K562 (cell line): ENCODE data around the gene SDCCAG8. TPM values are rescaled to one million over a fixed set of nuclear protein-coding genes. Genes with fewer than 3 reads are reported as not detected.
A peak's percentile ranks its signal among the peaks of the same experiment; 100 is the strongest.

Source experiments
- FOSL1 ChIP-seq: fragments of 200-800 bp; sonication (Bioruptor generic); conservative IDR thresholded peaks from 2 replicates; pipeline ENCODE4 v1.6.1; 2016; ENCODE audit warnings: missing genetic modification characterization, missing compliant biosample characterization
- FOXJ2 ChIP-seq: fragments of 200-800 bp; sonication (Bioruptor generic); IDR thresholded peaks from 2 replicates; pipeline ENCODE4 v1.6.1; 2016; ENCODE audit warnings: missing genetic modification characterization, missing compliant biosample characterization
- GATA2 ChIP-seq: sonication (generic); formaldehyde crosslinking; IDR thresholded peaks from 2 replicates; pipeline ENCODE4 v1.4.0; 2020; ENCODE audit warnings: mild to moderate bottlenecking, missing genetic modification reagents
- KLF13 ChIP-seq: fragments of 450-650 bp; IDR thresholded peaks from 2 replicates; pipeline ENCODE4 v1.6.1; 2016; ENCODE audit warnings: missing genetic modification characterization, low read depth, mild to moderate bottlenecking, missing compliant biosample characterization, moderate library complexity, borderline replicate concordance
- MTA1 ChIP-seq: fragments of 450-650 bp; IDR thresholded peaks from 2 replicates; pipeline ENCODE4 v1.6.1; 2017; ENCODE audit warnings: borderline replicate concordance
- MXI1 ChIP-seq: IDR thresholded peaks from 2 replicates; pipeline ENCODE4 v1.6.1; 2011; ENCODE audit warnings: low read depth, mild to moderate bottlenecking, improper control_type of control experiment, low read length
- PHF20 ChIP-seq: fragments of 450-650 bp; IDR thresholded peaks from 2 replicates; pipeline ENCODE4 v1.6.1; 2018; ENCODE audit not compliant: partially characterized antibody
- PHF8 ChIP-seq: fragments of 200-600 bp; sonication (generic); IDR thresholded peaks from 2 replicates; pipeline ENCODE4 v1.6.1; 2012; ENCODE audit warnings: mixed run types, mild to moderate bottlenecking, inconsistent platforms, low read length, moderate library complexity, borderline replicate concordance
- PPARD ChIP-seq: fragments of 250-450 bp; sonication (Bioruptor Pico); IDR thresholded peaks from 2 replicates; pipeline ENCODE4 v1.8.0; 2022; ENCODE audit warnings: inconsistent platforms, mild to moderate bottlenecking, moderate library complexity
- RUNX1 ChIP-seq: sonication (generic); IDR thresholded peaks from 2 replicates; pipeline ENCODE4 v1.6.1; 2016; ENCODE audit warnings: antibody characterized with exemption, low read depth
- SMAD1 ChIP-seq: fragments of 150-350 bp; IDR thresholded peaks from 2 replicates; pipeline ENCODE4 v1.6.1; 2014; ENCODE audit warnings: low read length, low read depth; ENCODE audit not compliant: partially characterized antibody
- TAL1 ChIP-seq: fragments of 450-650 bp; IDR thresholded peaks from 2 replicates; pipeline ENCODE4 v1.6.1; 2016; ENCODE audit warnings: mild to moderate bottlenecking
- TARDBP ChIP-seq: fragments of 450-650 bp; IDR thresholded peaks from 2 replicates; pipeline ENCODE4 v1.6.1; 2016
- TCF3 ChIP-seq: sonication (generic); formaldehyde crosslinking; IDR thresholded peaks from 2 replicates; pipeline ENCODE4 v1.4.0; 2020; ENCODE audit warnings: mild to moderate bottlenecking, missing genetic modification reagents
- TEAD4 ChIP-seq, 2 experiments: sonication (generic) in 1 of 2; formaldehyde crosslinking in 1 of 2; IDR thresholded peaks; 2 replicates each; pipeline versions ENCODE4 v1.6.1 to v1.8.0; 2012 to 2022; ENCODE audit warnings: borderline replicate concordance in 1 of 2, inconsistent platforms in 1 of 2, low read length in 1 of 2, mild to moderate bottlenecking in 1 of 2, missing genetic modification reagents in 1 of 2
- TGIF2 ChIP-seq: sonication (generic); formaldehyde crosslinking; IDR thresholded peaks from 2 replicates; pipeline ENCODE4 v1.8.1; 2022; ENCODE audit warnings: mild to moderate bottlenecking, missing genetic modification reagents, moderate library complexity
- YBX1 ChIP-seq: fragments of 450-650 bp; IDR thresholded peaks from 2 replicates; pipeline ENCODE4 v1.7.1; 2016; ENCODE audit warnings: mild to moderate bottlenecking
- ZNF140 ChIP-seq: fragments of 250-450 bp; sonication (Bioruptor Pico); IDR thresholded peaks from 2 replicates; pipeline ENCODE4 v1.8.0; 2021; ENCODE audit warnings: moderate library complexity, mild to moderate bottlenecking, inconsistent platforms
- ZNF175 ChIP-seq: fragments of 200-800 bp; sonication (Bioruptor generic); IDR thresholded peaks from 2 replicates; pipeline ENCODE4 v1.6.1; 2016; ENCODE audit warnings: low read depth, mild to moderate bottlenecking, missing genetic modification characterization, missing compliant biosample characterization
- ZNF436 ChIP-seq: fragments of 250-450, 450-650 bp; sonication (Bioruptor Pico); formaldehyde crosslinking; IDR thresholded peaks from 2 replicates; pipeline ENCODE4 v1.7.0; 2020; ENCODE audit warnings: mild to moderate bottlenecking
- ZNF785 ChIP-seq: fragments of 250-450 bp; sonication (Bioruptor Pico); IDR thresholded peaks from 2 replicates; pipeline ENCODE4 v1.4.0; 2020; ENCODE audit warnings: mild to moderate bottlenecking
- ZZZ3 ChIP-seq: fragments of 450-650 bp; IDR thresholded peaks from 2 replicates; pipeline ENCODE4 v1.6.1; 2016; ENCODE audit warnings: antibody characterized with exemption, mild to moderate bottlenecking, moderate library complexity
- polyA plus RNA-seq, 8 experiments: library from polyadenylated mRNA; depleted of rRNA in 4 of 8; stranded (reverse) in 5 of 8; unstranded in 3 of 8; fragments of >200 nt; fragmentation: Nextera tagmentation in 2 of 8; fragmentation: Illumina TruSeq in 1 of 8; extraction: Ambion mirVana in 2 of 8; extraction: Trizol in 1 of 8; gene quantifications; 2 replicates each; pipeline versions ENCODE4 v1.2.1 to v1.2.3, GENCODE V29; 2011 to 2014; ENCODE audit warnings: inconsistent platforms in 1 of 8, missing spikeins in 1 of 8
- total RNA-seq, 7 experiments: library from RNA; depleted of rRNA in 6 of 7; stranded (reverse); fragments of >200 nt in 6 of 7; fragmentation: Illumina TruSeq in 2 of 7; extraction: Trizol in 2 of 7; gene quantifications; 2 replicates each; pipeline versions ENCODE4 v1.2.1 to v1.2.3, GENCODE V29; 2011 to 2021; ENCODE audit warnings: low replicate concordance in 1 of 7
- TF ChIP-seq, protein P1 (sequence below), 2 experiments: fragments of 450-650 bp in 1 of 2; sonication (generic) in 1 of 2; formaldehyde crosslinking in 1 of 2; IDR thresholded peaks in 1 of 2; conservative IDR thresholded peaks in 1 of 2; 2 replicates each; pipeline versions ENCODE4 v1.6.1 to v1.8.1; 2016 to 2023; ENCODE audit warnings: mild to moderate bottlenecking in 2 of 2, moderate library complexity in 2 of 2, inconsistent platforms in 1 of 2, missing genetic modification reagents in 1 of 2
- TF ChIP-seq, protein P2 (sequence below): sonication (generic); formaldehyde crosslinking; IDR thresholded peaks from 2 replicates; pipeline ENCODE4 v1.8.0; 2022; ENCODE audit warnings: mild to moderate bottlenecking, low read depth, missing genetic modification reagents
- TF ChIP-seq, protein P3 (sequence below): fragments of 250-450 bp; sonication (Bioruptor Pico); IDR thresholded peaks from 2 replicates; pipeline ENCODE4 v1.8.0; 2022; ENCODE audit warnings: inconsistent platforms, mild to moderate bottlenecking, moderate library complexity, borderline replicate concordance

Gene SDCCAG8
- total and polyA plus RNA-seq, 9 of the 15 experiments (the other 6 are each of a cell fraction or from before 2014, with no cell fraction given), result 17.9 to 36.7 (median 25.4) TPM

DNA sequence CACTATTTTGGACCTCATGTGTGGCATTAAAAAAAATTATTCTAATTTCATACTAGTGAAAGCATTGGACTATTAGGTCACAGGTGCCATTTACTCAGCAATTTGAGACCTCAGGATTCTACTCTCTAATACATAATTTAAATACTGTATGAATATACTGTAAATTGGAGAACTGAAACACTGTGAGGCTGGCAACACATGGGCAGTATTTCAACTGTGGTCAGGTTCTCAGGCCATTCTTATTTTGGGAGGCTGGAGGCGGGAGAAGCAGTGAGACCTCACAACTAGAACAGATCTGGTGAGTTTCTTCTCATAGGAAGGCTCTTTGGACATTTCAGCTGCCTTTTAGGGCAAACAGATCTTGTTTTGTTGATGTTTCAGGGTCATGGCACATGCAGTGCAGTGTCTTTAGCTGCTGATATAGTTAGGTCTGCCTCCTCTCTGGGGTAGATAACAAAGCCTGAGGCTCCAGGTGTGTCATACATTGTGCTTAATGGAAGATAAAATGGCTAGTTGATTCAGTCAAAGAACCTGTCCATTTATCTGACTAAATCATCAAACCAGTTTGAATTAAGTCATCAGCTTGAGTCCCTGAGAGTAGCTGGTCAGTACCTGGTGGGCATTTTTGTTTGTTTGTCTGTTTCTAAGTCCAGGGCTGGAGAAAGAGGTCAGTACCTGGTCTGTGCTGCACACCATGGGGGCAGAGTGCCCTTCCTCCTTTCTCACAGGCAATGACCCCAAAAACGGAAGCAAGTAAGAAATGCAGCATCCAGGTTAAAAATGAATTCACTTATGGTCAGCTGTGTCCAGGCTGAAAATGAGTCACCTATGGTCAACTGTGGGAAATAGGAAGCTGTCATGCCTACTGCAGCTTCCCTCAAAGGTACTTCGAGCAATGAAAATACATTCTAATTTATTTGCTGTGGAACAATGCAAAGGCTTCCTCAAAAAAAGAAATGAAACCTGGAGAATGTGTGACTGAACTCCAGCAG lies 216.2 kb downstream of the SDCCAG8 start (continued):
- TF ChIP-seq TCF3, result peak; percentile 22; the same call in 1 of the 2 replicates
- no peak for TF ChIP-seq PHF20
- TF ChIP-seq ZNF140 (CRISPR knock-in tag), result no peak
- TF ChIP-seq TAL1, result peak; percentile 28; the same call in 1 of the 2 replicates
- TF ChIP-seq YBX1, result no peak
- TF ChIP-seq ZNF785 (CRISPR knock-in tag), result no peak
- TF ChIP-seq TGIF2 (CRISPR knock-in tag), result no peak
- TF ChIP-seq MTA1, result no peak
- no peak for TF ChIP-seq ZZZ3
- TF ChIP-seq TARDBP, result no peak
- no peak for TF ChIP-seq MXI1
- TF ChIP-seq, protein P1, sequence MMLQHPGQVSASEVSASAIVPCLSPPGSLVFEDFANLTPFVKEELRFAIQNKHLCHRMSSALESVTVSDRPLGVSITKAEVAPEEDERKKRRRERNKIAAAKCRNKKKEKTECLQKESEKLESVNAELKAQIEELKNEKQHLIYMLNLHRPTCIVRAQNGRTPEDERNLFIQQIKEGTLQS (IDR thresholded peaks at IDR 0.05), result 0 out of 2 replicates have a peak, but pooled peaks have one; percentile 36
- TF ChIP-seq, protein P1 (CRISPR knock-in tag; conservative IDR thresholded peaks at IDR 0.05), result no peak
- TF ChIP-seq, protein P2, sequence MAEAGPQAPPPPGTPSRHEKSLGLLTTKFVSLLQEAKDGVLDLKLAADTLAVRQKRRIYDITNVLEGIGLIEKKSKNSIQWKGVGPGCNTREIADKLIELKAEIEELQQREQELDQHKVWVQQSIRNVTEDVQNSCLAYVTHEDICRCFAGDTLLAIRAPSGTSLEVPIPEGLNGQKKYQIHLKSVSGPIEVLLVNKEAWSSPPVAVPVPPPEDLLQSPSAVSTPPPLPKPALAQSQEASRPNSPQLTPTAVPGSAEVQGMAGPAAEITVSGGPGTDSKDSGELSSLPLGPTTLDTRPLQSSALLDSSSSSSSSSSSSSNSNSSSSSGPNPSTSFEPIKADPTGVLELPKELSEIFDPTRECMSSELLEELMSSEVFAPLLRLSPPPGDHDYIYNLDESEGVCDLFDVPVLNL (CRISPR knock-in tag), result no peak
- TF ChIP-seq FOSL1 (tag), result peak; percentile 40
- no peak for TF ChIP-seq RUNX1
- TF ChIP-seq KLF13 (tag), result no peak
- TF ChIP-seq FOXJ2, result no peak
- TF ChIP-seq, protein P3, sequence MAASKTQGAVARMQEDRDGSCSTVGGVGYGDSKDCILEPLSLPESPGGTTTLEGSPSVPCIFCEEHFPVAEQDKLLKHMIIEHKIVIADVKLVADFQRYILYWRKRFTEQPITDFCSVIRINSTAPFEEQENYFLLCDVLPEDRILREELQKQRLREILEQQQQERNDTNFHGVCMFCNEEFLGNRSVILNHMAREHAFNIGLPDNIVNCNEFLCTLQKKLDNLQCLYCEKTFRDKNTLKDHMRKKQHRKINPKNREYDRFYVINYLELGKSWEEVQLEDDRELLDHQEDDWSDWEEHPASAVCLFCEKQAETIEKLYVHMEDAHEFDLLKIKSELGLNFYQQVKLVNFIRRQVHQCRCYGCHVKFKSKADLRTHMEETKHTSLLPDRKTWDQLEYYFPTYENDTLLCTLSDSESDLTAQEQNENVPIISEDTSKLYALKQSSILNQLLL (CRISPR knock-in tag), result no peak
- no peak for TF ChIP-seq PHF8
- no peak for TF ChIP-seq PPARD (CRISPR knock-in tag)
- no peak for TF ChIP-seq GATA2 (CRISPR knock-in tag)
- TF ChIP-seq ZNF175 (CRISPR knock-in tag), result no peak
- no peak for TF ChIP-seq SMAD1
- peak; percentile 26; the same call in 1 of the 2 replicates for TF ChIP-seq TEAD4 (IDR thresholded peaks at IDR 0.05; ENCODE audit: low read length)
- TF ChIP-seq TEAD4 (CRISPR knock-in tag; IDR thresholded peaks at IDR 0.05; ENCODE audit: borderline replicate concordance), result no peak
- no peak for TF ChIP-seq ZNF436
